ENCODE measurements around the gene THRSP. TPM values are rescaled to one million over a fixed set of nuclear protein-coding genes. Genes with fewer than 3 reads are reported as not detected.

THRSP gene
- total RNA-seq, 1 donor from 2014 or later: not detected

- H3K36me3 Mint-ChIP-seq (ENCODE audit: low read depth): peaks cover 22% of the 10 kb centered on the region
- TF ChIP-seq CTCF (IDR thresholded peaks at IDR 0.05): no peak
- H3K9me3 Mint-ChIP-seq (ENCODE audit: low read depth): no peaks in the 10 kb centered on the region
- H3K4me1 Mint-ChIP-seq (ENCODE audit: low read depth): no peaks in the 10 kb centered on the region
- no peaks in the 10 kb centered on the region for H3K27me3 Mint-ChIP-seq (ENCODE audit: low read depth)
- no peak for DNase-seq (ENCODE audit: low spot score)
- H3K27ac Mint-ChIP-seq (ENCODE audit: unreplicated experiment): no peak overlapping the region
- no peak overlapping the region for H3K4me3 Mint-ChIP-seq (ENCODE audit: unreplicated experiment)
These were observed 4.0 kb downstream of the THRSP start for GRCh38 chr11:78067704-78068103.

- Mint-ChIP-seq H3K4me1 (ENCODE audit: low read depth) (peaks cover under 1% of the 10 kb centered on the region), H3K9me3 (ENCODE audit: low read depth) (no peaks in the 10 kb centered on the region), H3K36me3 (ENCODE audit: low read depth) (peaks cover 22% of the 10 kb centered on the region), H3K27me3 (ENCODE audit: low read depth) (no peaks in the 10 kb centered on the region), H3K4me3 (ENCODE audit: unreplicated experiment) (no peak overlapping the region), H3K27ac (ENCODE audit: unreplicated experiment) (no peak overlapping the region)
- no peak for TF ChIP-seq CTCF (IDR thresholded peaks at IDR 0.05)
- no peak for DNase-seq (ENCODE audit: low spot score)
These were observed 5.8 kb downstream of the THRSP start for GRCh38 chr11:78069465-78069864.

- Mint-ChIP-seq H3K36me3 (ENCODE audit: low read depth) (peaks cover 22% of the 10 kb centered on the region), H3K27me3 (ENCODE audit: low read depth) (no peaks in the 10 kb centered on the region)
- no peak for TF ChIP-seq CTCF (IDR thresholded peaks at IDR 0.05)
These were observed 7.0 kb downstream of the THRSP start for GRCh38 chr11:78070621-78071020.

DNA sequence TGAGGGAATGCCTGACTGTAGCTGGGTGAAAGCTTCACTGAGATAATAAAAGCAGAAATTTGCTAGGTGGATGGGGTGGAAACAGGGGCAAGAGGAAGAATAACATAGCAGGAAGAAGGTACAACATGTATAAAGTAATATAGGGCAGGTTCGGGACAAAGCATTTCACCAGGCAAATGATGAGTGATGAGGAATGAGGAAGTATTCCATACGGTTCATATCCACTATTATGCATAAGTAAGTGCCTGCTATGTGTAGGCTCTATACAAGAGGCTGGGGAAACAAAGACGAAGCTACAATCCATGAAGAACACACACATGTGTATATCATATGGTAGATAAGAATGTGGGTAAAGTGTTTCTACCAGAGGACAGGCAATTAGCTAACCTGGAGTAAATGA is 8.1 kb downstream of the THRSP start:
- no peaks in the 10 kb centered on the region for H3K9me3 Mint-ChIP-seq (ENCODE audit: low read depth)
- peaks cover 22% of the 10 kb centered on the region for H3K36me3 Mint-ChIP-seq (ENCODE audit: low read depth)
- no peaks in the 10 kb centered on the region for H3K27me3 Mint-ChIP-seq (ENCODE audit: low read depth)
- no peak overlapping the region for H3K27ac Mint-ChIP-seq (ENCODE audit: unreplicated experiment)
- TF ChIP-seq CTCF (IDR thresholded peaks at IDR 0.05): no peak
- H3K4me1 Mint-ChIP-seq (ENCODE audit: low read depth): peaks cover 14% of the 10 kb centered on the region
- no peak for DNase-seq (ENCODE audit: low spot score)
- no peak overlapping the region for H3K4me3 Mint-ChIP-seq (ENCODE audit: unreplicated experiment)

More at GRCh38 chr11:78070621-78071020, 7.0 kb downstream of the THRSP start:
- no peak overlapping the region for H3K4me3 Mint-ChIP-seq (ENCODE audit: unreplicated experiment)
- H3K27ac Mint-ChIP-seq (ENCODE audit: unreplicated experiment): no peak overlapping the region
- no peaks in the 10 kb centered on the region for H3K9me3 Mint-ChIP-seq (ENCODE audit: low read depth)
- DNase-seq (ENCODE audit: low spot score): no peak
- H3K4me1 Mint-ChIP-seq (ENCODE audit: low read depth): peaks cover 8% of the 10 kb centered on the region

DNA sequence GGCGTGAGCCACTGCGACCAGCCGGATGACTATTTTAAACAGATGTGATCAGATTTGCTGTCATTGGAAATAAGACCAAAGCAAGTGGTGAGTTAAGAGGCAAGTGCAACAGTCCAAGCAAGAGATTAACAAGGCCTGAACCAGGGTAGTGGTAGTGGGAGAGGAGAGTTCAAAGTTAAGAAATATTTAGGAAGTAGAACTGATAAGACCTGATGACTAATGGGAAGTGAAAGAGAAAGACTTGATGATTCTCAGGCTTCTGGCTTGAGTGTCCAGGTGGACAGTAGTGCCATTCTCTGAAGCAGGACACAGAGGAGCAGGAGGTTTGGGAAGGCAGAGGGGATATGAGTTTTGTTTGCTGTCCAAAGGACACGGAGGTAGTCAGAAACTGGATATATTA is 8.8 kb downstream of the THRSP start:
- DNase-seq (ENCODE audit: low spot score): no peak
- H3K36me3 Mint-ChIP-seq (ENCODE audit: low read depth): peaks cover 20% of the 10 kb centered on the region
- H3K9me3 Mint-ChIP-seq (ENCODE audit: low read depth): no peaks in the 10 kb centered on the region
- H3K4me3 Mint-ChIP-seq (ENCODE audit: unreplicated experiment): no peak overlapping the region
- H3K27me3 Mint-ChIP-seq (ENCODE audit: low read depth): no peaks in the 10 kb centered on the region
- TF ChIP-seq CTCF (IDR thresholded peaks at IDR 0.05): no peak
- H3K4me1 Mint-ChIP-seq (ENCODE audit: low read depth): peaks cover 16% of the 10 kb centered on the region
- H3K27ac Mint-ChIP-seq (ENCODE audit: unreplicated experiment): no peak overlapping the region
